ENCODE results near the gene HMGB1.

Gene HMGB1

DNA sequence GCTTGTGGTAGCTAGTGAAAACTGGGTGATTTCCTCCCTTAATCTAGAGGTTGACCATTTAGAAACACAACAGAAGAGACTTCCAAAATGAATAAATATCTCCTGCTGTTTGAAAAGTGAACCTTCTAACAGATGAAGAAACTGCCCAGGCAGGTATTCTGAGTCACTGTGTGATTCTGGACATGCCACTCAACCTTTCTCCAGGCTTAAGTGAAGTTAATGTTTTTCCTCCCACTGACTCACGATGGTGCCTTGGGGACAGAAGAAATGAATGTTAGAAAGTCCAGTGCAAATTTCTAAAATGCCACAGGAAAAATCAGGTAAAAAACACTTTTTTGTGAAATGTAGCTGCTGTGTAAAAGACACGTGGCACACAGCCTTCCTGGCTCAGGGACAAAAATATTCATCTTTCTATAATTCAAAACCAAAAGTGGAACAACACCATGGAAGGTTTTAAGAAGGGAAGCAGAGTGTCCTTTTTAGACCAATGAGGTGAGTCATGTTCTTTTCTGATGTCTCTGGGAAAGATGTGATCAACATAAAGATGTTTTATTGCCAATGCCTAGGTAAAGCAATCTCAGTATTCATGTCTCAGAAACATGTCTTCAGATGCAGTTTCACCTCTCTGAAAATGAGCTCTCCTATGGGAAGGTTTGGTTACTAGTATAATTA is 34.3 kb downstream of the HMGB1 start:
- DNase-seq (ENCODE audit: low read depth, low spot score), result no peak

DNA sequence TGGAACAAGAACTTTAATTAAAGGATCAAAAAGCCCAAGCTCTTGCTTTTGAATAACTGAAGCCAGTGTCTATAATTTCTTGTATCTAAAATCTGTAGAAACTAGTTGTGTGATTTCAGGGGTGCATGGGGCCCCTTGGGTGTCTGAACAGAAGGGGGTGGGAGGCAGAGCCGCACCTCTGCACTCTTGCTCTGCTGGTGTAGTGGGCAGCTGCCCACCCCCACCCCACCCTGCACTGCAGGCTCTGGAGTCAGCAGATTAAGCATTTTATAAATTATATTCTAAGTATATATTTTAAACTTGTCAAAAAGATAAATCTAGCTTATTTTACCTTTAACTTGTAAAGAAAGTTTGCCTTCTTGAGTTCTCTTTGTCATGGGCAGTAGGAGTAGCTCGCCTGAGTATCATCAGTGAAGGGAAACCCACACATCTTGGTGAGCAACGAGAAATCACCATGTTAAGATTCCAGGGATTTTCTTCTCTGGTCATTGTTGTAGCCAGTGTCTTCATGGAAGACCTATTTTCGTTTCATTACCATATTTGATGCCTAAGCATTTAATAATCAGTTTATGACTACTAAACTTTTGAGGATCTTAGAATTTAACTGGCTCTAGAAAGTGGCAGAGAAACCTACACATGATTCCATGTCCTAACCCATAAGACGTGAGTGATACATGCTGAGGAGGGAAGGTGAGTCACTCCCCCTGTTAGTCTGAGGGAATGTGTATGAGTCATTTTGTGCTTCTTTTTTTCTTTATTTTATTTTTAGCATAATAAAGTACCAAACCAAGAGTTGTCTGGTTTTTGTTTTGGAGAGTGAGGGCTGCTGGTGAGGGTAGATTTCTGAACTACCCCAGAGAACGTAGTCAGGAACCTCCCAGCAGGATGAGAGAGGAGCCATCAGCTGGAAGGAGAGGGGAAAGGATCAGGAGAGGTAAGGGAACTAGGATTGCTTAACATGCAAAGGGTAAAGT is 35.7 kb downstream of the HMGB1 start:
- no peak for DNase-seq (ENCODE audit: low read depth, low spot score)

DNA sequence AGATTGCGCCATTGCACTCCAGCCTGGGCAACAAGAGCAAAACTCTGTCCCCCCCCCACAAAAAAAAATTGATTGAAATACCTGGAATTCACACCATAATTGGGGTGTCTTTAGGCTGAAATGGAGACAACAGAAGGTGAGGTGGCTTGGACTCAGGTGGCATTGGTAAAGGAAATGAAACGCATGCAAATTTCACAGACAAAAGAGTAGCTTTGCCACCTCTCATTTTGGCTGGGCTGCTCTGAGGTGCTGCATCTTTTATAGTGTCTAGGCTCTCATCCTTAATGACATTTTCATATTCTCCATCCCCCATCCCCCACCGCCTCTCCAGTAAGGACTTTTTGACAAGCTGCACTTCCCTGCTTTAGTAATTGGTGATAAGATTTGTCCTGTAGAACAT is 36.5 kb downstream of the HMGB1 start:
- DNase-seq (ENCODE audit: low read depth, low spot score), result no peak

GRCh38 chr13:30423891-30424290 is 41.8 kb downstream of the HMGB1 start:
- DNase-seq (ENCODE audit: low read depth, low spot score), result no peak

DNA sequence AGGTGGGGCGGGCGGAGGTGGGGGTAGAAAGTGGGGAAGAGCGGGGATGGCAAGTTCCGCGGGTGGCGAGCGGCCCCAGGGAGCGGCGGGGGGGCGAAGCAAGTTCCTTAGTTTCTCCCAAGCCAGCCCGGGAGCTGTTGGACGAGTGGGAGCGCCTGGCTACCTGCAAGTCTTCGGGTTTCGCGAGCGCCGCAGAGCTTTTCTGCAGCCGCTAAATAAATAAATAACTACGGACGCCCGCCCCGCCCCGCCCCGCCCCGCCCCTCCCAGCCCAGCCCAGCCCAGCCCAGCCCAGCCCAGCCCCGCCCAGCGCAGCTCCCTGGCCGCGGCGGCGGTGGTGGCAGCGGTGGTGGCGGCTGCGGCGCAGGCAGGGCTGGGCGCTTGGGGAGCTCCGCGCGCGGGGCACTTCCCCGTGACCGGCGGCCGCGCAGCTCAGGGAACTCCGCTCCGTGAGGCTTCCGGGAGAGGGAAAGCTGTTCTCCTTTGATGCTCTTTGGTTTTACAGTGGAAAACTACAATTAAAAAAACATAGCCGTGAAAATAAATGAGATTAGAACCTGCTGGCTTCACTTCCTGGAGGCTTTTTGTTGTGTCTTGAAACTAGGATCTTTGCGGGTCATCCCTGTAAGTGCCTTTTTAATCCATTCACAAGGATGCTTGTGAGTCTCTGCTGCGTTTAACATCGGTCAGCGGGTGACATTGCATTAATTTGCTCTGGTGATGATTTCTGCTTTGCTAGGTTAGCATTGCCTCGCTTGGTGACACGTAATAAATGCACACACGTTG is 43.5 kb downstream of the HMGB1 start, which contains the start of gene UBE2L5:
UBE2L5 (plus strand) TSS at position 440 of the 786 bp plus-strand sequence. CDS start 5,498 bp downstream, outside the sequence.
- no peak for DNase-seq (ENCODE audit: low read depth, low spot score)

DNA sequence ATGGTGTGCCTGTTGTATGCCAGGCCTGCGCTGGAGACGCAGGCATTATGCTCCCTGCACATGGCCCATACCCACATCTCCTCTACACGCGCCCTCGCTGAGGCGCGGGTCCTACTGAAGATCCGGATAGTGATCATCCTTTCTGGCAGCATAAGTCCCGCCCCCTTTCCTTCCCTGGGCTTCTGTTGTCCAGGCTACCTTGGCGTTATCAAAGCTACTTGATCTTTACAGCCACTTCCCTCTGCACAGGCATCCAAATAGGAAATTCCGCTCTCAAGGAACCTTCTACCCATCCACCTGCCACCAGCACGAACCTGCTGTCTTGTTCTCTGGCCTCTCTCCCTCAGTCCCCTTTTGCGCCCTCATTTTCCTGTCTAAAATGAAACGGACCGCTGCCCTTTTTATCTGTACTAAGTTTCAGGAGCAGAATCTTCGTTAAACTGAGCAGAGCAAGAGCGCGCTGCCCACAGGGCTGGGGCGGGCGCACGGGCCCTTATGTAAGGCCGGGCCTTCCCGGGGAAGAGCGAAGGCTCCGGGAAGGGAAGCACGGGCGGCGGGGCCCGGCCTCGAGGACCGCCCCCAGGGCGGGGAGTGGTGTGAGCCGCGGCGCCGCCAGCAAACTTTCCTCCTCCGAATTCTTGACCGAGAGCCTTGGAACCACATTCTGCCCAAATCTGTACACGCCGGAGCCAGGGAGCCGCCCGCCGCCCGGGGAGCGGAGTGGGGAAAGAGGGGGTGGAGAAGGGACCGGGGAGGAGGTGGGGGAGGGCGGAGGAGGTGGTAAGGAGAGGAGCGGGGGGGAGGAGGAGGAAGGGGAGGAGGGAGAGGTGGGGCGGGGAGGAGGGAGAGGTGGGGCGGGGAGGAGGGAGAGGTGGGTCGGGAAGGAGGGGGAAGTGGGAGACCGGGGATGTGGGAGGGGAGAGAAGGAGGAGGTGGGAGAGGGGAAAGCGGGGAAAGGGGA is 44.4 kb downstream of the HMGB1 start:
- no peak for DNase-seq (ENCODE audit: low read depth, low spot score)

DNA sequence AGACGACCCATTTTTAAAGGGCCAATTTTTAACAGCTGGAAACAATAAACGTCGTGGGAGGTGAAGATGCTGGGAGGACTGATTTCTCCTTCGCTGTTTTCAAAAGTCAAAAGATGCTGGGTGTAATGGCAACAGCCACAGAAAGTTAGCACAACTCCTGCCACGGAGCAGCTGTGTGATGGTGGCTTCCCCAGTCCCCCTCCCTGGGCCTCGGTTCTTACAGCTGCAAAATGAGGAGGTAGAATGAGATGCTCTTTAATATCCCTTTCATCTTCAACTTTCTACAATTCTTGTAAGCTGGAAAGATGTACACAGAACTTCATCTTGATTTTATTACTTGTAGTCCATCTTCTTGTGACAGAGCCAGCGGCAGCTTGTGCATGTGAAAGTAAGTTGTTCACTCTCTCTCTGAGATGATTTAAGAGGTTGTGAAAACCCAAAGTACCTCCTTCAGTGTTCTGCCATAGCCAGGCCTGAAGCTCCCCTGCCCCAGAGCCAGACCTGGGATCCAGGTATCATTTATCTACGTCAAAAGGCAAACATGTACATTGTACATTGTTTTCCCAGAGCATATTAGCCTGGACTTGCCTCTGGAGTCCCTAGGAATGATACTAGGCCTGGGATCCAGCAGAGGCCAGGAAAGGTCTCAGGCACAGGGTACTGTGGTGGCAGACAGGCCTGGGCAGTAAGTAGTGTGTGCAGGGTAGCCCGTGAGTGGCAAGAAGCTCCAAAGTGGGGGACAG is 46.8 kb downstream of the HMGB1 start:
- DNase-seq (ENCODE audit: low read depth, low spot score), result no peak

GRCh38 chr13:30418075-30418716 is 47.5 kb downstream of the HMGB1 start:
- no peak for DNase-seq (ENCODE audit: low read depth, low spot score)

DNA sequence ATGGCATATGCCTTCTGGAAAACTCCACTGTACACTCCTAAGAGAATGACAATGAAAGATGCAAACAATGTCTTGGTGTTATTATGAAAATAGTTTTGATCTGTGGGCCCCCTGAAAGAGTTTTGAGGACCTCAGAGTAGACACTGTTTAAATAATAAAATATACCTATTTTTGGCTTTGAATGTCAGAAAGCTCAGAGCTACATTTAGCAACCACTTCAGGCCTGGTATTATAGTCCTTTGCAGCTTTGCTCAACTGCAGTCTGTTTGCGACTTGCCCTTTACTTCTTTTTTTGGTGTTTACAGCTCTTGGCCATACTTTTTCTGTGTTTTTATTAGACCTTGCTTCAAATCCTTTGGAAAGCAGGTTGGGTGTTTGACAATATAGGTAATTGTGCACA is 49.3 kb downstream of the HMGB1 start:
- DNase-seq (ENCODE audit: low read depth, low spot score), result no peak

DNA sequence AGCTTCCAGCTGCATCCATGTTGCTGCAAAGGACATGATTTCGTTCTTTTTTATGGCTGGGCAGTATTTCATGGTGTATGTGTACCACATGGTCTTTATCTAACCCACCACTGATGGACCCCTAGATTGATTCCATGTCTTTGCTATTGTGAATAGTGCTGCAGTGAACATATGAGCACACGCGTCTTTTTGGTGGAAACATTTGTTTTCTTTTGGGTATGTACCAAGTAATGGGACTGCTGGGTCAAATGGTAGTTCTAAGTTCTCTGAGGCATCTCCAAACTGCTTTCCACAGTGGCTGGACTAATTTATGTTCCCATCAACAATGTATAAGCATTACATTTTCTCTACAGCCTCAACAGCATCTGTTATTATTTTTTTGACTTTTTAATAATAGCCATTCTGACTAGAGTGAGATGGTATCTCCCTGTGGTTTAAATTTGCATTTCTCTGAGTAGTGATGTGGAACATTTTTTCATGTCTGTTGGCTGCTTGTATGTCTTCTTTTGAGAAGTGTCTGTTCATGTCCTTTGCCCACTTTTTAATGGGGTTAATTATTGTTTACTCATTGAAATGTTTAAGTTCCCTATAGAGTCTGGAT is 50.2 kb downstream of the HMGB1 start:
- DNase-seq (ENCODE audit: low read depth, low spot score), result no peak

- no peak for DNase-seq (ENCODE audit: low read depth, low spot score)
Measured at GRCh38 chr13:30413842-30414241, 51.9 kb downstream of the HMGB1 start.

GRCh38 chr13:30412346-30412745 is 53.4 kb downstream of the HMGB1 start:
- DNase-seq (ENCODE audit: low read depth, low spot score), result no peak

- no peak for DNase-seq (ENCODE audit: low read depth, low spot score)
Measured at GRCh38 chr13:30410705-30411125, 55.0 kb downstream of the HMGB1 start.

DNA sequence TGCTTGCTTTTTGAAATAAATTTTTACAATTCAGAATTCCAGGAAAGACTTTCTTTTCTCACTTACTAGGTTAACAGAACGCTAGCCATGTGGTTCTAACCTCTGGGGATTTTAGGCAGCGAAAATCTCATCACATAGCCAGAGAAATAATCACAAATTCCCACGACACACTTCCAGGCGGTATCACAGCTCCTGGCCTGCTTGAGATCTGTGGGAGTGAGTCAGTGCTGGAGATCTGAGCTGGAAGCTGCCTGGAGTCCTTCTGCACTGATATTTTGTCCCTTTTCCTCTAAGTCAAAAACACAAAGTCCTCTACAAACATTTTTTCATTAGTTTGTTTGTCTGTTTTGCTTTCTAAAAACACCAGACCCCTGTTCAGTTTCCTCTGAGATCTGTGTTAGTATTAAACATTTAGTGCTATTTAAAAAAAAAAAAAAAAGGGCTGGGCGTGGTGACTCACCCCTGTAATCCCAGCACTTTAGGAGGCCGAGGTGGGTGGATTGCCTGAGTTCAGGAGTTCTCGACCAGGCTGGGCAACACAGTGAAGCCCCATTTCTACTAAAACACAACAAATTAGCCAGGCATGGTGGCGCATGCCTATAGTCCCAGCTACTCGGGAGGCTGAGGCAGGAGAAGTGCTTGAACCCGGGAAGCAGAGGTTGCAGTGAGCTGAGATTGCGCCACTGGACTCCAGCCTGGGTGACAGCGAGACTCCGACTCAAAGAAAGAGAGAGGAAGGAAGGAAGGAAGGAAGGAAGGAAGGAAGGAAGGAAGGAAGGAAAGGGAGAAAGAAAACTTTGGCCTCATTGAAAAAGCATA is 55.6 kb downstream of the HMGB1 start:
- DNase-seq (ENCODE audit: low read depth, low spot score), result no peak

DNA sequence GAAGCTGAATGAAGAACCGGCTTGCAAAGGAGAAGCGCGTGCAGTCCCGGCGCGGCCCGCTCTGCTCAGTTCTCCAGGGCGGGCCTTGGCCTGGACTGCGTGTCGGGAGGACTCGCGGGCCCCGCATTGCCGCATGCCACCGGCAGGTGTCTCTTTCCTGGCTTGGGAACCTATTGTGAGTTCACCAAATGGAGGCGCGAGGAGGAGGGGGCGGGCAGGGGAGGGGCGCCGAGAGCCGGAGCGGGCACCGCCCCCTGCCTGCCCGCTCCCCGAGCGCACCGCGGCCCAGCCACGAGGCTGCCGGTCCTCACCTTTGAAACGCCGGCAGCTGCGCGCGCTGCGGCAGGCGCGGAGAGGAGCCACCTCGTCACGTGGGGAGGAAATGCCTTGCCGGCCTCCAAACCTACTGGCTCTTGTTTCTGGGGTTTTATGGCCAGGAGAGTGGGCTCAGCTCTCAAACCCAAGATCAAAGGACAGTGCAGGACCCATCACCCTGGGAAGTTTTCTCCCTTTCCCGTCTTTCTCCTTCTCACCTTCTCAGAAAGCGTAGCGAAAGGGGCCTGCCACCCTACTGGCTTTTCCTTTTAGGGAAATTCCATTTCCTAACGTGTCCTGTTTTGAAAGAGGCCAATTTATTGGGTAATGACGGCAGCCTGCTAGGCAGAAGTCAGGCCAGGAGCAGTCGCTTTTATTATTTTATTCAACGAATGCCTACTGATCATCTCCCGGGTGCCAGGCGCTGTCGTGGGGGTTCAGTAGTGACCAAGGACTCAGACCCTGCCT is 57.2 kb downstream of the HMGB1 start:
- peak; percentile 67 for DNase-seq (ENCODE audit: low read depth, low spot score)

- DNase-seq (ENCODE audit: low read depth, low spot score), result no peak
Measured at GRCh38 chr13:30406779-30407416, 58.8 kb downstream of the HMGB1 start.

All from iPS DF 19.7 (cell line).